Measurements from ENCODE around the gene RHBDD1.

DNA sequence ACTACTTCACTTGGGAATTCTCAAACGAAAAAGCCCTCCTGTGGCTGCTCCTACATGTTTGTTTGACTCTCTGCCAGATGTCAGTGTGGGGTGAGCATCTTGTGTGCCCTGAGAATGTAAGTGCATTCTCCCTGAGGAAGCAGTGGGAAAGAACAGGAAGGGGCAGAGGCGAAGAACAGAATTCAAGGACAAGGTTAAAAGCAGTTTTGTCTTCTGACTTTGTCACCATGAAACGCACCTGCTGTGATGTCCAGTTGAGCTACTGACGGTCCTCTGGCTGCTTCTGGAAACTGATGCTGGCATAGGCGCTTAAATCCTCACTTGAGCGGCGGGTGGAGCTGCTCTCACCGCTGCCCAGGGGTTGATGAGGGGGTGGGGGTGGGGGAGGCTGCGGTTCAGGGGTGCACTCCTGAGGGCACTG lies 41.1 kb upstream of the RHBDD1 start:
- TF ChIP-seq, protein P1, sequence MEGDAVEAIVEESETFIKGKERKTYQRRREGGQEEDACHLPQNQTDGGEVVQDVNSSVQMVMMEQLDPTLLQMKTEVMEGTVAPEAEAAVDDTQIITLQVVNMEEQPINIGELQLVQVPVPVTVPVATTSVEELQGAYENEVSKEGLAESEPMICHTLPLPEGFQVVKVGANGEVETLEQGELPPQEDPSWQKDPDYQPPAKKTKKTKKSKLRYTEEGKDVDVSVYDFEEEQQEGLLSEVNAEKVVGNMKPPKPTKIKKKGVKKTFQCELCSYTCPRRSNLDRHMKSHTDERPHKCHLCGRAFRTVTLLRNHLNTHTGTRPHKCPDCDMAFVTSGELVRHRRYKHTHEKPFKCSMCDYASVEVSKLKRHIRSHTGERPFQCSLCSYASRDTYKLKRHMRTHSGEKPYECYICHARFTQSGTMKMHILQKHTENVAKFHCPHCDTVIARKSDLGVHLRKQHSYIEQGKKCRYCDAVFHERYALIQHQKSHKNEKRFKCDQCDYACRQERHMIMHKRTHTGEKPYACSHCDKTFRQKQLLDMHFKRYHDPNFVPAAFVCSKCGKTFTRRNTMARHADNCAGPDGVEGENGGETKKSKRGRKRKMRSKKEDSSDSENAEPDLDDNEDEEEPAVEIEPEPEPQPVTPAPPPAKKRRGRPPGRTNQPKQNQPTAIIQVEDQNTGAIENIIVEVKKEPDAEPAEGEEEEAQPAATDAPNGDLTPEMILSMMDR (IDR thresholded peaks at IDR 0.05) = no peak
- TF ChIP-seq POLR2A (IDR thresholded peaks at IDR 0.05; ENCODE audit: low read length) (no peak), POLR2AphosphoS2 (conservative IDR thresholded peaks at IDR 0.05; ENCODE audit: low read length) (no peak), MYC (IDR thresholded peaks at IDR 0.05; ENCODE audit: borderline replicate concordance, low read length) (no peak), CHD4 (IDR thresholded peaks at IDR 0.05; ENCODE audit: borderline replicate concordance) (no peak), NPAS2 (CRISPR knock-in tag; IDR thresholded peaks at IDR 0.05; ENCODE audit: borderline replicate concordance) (no peak)
- TF ChIP-seq, protein P2, sequence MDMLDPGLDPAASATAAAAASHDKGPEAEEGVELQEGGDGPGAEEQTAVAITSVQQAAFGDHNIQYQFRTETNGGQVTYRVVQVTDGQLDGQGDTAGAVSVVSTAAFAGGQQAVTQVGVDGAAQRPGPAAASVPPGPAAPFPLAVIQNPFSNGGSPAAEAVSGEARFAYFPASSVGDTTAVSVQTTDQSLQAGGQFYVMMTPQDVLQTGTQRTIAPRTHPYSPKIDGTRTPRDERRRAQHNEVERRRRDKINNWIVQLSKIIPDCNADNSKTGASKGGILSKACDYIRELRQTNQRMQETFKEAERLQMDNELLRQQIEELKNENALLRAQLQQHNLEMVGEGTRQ (IDR thresholded peaks at IDR 0.05) = no peak
